GM12878 (cell line): ENCODE data around the gene TSFM. TPM values are rescaled to one million over a fixed set of nuclear protein-coding genes. Genes with fewer than 3 reads are reported as not detected.

ENCODE experiments used
- ATF2 ChIP-seq: IDR thresholded peaks from 2 replicates; pipeline ENCODE4 v1.6.1; 2012; ENCODE audit warnings: low read length, inconsistent platforms
- CBFB ChIP-seq: IDR thresholded peaks from 2 replicates; pipeline ENCODE4 v1.6.1; 2016; ENCODE audit warnings: antibody characterized with exemption, low read depth
- CTCF ChIP-seq, 3 experiments: IDR thresholded peaks in 2 of 3; conservative IDR thresholded peaks in 1 of 3; 2 replicates each; pipeline ENCODE4 v1.5.1; 2011; ENCODE audit warnings: low read depth in 3 of 3, low read length in 3 of 3, mild to moderate bottlenecking in 3 of 3, control low read depth in 2 of 3, moderate library complexity in 2 of 3, inconsistent platforms in 1 of 3, mixed read lengths in 1 of 3; ENCODE audit not compliant: control insufficient read depth in 2 of 3, insufficient read depth in 1 of 3; ENCODE audit errors: extremely low read depth in 1 of 3
- EED ChIP-seq: sonication (generic); IDR thresholded peaks from 2 replicates; pipeline ENCODE4 v1.6.1; 2016; ENCODE audit warnings: antibody characterized with exemption, low read depth
- SUZ12 ChIP-seq: fragments of 200-600 bp; sonication (generic); IDR thresholded peaks from one replicate; pipeline ENCODE4 v1.6.1; 2018; ENCODE audit warnings: antibody characterized with exemption, mild to moderate bottlenecking; ENCODE audit not compliant: unreplicated experiment
- ZBTB40 ChIP-seq: fragments of 450-650 bp; IDR thresholded peaks from 2 replicates; pipeline ENCODE4 v1.6.1; 2016; ENCODE audit warnings: mild to moderate bottlenecking, moderate library complexity, borderline replicate concordance
- polyA plus RNA-seq, 11 experiments: library from polyadenylated mRNA; depleted of rRNA in 4 of 11; unstranded in 6 of 11; stranded (reverse) in 5 of 11; fragments of >200 nt; fragmentation: Nextera tagmentation in 4 of 11; fragmentation: Illumina TruSeq in 1 of 11; extraction: Ambion mirVana in 4 of 11; extraction: Trizol in 1 of 11; gene quantifications; 1 replicate in 1 of 11; 2 replicates in 10 of 11; pipeline versions ENCODE4 v1.2.1 to v1.2.3, GENCODE V29; 2011 to 2016; ENCODE audit warnings: inconsistent platforms in 2 of 11, missing spikeins in 2 of 11, low read depth in 1 of 11
- total RNA-seq, 4 experiments: library from RNA; depleted of rRNA in 3 of 4; stranded (reverse); fragments of >200 nt in 3 of 4; fragmentation: Illumina TruSeq in 1 of 4; extraction: Trizol in 1 of 4; gene quantifications; 2 replicates each; pipeline versions ENCODE4 v1.2.1 to v1.2.3, GENCODE V29; 2013 to 2021

TSFM gene
- total and polyA plus RNA-seq, 10 of the 15 experiments (the other 5 are each of a cell fraction or from before 2014, with no cell fraction given) = 36.7 to 132 (median 45.6) TPM

- TF ChIP-seq ZBTB40 (no peak), ATF2 (no peak), SUZ12 (no peak), CBFB (no peak), CTCF (IDR thresholded peaks at IDR 0.05 in 2 of 3, conservative IDR thresholded peaks at IDR 0.05 in 1 of 3; ENCODE audit: control insufficient read depth in 2 of 3, extremely low read depth in 1 of 3, insufficient read depth in 1 of 3, low read depth in 3 of 3, low read length in 3 of 3) (no peak), EED (no peak)
These were observed 47.8 kb downstream of the TSFM start (continued) for GRCh38 chr12:57830393-57830792.
